Right hindlimb (tissue), 1 donor: ENCODE data around the gene SP3.

ENCODE experiments used
- DNase-seq: peaks from one replicate; pipeline ENCODE4 v3.0.0-alpha.2; 2018

SP3 gene

DNA sequence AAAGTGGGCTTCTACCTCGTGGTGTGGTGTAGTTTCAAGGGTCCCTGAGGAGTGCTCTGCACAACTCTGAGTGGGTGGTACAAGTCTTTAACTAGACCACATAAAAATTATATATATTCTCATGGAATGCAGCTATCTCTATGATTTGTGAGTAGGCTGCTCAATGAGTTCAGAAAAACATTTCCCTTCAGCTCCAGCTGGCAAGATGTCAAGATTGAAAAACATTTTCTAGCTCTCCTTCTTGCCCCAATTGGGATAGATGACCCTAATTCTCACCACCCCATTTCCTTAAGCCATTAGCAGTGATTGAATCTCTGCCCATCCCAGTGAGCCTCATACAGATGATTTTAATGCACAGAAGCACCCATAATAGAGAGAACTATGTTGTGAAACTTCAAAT is 28.3 kb upstream of the SP3 start:
- DNase-seq = no peak

DNA sequence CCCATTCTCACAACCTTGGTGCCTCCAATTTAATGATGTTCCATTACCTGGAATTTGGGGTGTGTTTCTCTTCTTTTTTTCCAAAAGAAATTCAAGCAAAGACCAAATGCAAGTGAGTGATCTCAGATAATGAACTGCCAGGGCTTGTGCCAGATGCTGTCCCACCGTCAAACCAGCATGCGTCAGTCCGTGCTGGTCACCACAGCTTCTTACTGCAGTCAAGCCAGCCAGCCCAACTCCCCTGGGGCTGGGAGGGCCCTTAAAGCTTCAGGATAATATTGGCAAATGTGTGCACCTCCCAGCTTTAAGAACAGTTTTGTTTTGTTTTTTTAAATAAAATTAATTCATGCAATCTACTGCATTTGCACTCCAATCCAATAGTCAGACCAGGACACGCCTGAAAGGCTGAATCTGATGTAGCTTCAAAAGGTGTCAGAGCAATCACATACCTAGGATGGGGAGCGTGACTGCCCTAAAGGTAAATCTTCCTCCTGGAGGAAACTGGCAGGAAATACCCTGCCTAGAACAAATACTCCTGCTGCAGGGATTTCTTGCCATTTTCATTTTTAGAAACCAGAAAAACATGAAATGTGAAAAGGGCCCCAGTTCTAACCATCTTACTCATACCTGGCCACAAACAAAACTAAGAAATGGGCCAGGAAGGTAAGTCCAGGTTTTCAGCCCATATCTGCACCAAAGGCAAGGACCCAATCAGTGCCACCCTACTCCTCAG is 26.8 kb upstream of the SP3 start:
- peak; percentile 79 for DNase-seq

DNA sequence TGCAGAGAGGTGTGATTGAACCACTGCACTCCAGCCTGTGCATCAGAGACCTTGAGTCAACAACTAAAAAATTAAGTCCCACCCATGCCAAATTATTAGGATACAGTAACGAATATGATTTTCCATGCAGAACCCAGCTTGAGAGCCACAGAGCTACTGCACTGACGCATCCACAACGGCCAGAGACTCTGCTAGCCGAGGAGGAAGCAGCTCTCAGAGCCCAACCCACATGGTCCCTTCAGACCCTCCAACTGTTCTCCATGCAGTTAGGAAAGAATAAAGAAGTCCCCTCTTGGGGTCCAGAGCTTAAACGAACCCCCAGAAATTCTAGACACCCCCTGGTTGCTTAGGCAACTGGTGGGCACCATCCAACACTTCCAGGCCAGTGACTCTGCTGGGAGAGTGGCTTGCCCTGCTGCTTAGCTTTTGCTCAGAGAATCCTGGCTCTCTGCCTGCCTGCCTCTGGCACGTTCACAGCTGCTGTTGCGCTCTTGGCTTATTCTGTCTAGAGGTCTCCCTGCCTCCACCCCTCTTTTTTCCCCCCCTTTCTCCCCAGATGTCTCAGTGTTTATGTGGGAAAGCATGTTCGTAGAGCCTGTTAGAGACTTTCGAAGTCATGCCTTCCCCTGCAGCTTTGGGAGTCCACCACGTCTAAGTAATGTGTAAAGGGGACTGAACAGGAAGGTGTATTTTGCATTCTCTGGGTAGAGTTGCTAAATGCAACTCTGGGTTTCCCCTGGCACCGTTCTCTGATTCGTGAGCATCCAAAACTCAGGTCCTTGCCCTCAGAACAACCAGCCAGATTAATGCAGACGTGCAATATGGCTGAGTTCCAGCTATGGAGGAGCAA is 26.0 kb upstream of the SP3 start:
- peak; percentile 95 for DNase-seq

DNA sequence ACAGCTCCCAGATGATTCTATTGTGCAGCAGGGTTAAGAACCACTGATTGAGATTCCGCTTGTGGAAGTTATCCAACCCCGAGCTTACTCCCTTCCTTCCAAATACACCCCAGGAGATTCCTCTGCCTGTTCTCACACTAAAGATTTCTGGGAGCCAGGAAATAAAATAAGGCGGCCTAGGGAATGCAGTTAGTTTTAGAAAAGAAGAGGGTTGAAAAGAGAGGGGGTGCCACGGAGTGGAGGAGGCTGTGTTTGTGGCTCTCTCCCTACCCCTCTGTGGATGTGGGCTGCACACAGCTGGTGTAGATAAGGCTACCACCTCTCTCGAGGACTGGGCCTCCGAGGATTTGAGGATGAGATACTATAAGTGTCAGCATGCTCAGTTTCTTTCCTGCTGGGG is 25.1 kb upstream of the SP3 start:
- peak; percentile 56 for DNase-seq

DNA sequence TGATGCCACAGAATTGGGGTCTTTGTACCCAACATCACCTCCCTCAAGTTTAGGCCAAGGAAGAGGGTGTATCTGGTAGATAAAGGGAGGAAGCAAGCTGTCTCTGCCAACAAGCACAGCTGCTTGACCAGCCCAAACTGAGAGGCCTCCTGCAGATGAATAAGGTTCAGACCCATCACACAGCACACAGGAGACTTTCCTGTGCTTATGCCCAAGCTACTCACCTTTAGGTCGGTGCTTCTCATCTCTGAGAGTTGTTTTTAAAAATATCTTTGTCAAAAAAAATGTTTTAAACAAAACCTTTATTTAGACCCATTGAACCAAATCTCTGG is 24.7 kb upstream of the SP3 start:
- peak; percentile 37 for DNase-seq

DNA sequence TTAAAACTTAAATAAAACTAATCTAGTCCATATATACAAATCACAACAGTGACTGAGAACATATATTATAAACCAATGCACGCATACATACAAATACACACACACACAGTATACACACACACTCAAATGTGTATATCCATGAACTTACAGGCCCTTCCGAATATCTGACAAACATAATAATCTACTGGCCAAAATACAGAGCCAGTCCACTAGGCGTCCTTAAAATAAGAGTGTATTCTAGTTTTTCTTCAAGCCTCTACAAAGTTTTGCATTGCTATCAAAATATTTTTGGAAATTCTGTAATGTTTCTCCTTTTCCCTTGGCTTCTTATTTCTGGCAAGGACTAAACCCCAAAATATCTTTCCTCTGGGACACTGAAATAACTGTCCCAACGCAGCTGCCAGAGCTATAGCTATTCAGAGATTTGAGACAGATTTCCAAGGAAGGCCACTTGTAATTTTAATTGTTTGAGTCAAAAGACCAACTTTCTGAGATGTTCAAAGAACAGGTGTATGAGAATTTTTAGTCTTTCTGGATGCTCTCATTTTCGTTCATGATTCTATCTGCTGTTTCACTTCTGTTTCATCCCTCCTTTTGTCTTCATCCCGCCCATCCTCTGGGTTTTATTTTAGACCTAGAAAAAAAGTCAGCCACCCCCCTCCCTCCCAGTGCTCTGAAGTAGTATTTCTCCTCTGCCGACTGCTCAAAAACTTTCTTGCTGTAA is 24.1 kb upstream of the SP3 start:
- no peak for DNase-seq

DNA sequence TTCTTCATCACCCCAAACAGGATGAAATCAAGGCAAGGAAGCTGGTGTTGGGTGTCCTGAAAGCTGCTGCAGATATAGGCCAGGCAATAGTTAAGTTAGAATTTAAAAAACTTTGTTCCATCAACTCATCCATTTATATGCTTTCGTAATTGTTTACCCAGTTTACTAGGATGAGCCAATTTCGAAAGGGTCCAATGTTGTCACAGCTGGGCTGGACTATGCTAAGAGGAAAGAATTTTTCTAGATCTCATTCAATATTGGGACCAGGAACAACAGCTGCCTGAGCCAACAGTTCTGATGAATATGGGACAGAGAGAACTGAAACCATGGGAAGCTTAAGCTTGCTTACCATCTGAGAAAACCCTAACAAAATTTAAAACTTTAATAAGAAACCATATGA is 21.6 kb upstream of the SP3 start:
- DNase-seq = peak; percentile 53

DNA sequence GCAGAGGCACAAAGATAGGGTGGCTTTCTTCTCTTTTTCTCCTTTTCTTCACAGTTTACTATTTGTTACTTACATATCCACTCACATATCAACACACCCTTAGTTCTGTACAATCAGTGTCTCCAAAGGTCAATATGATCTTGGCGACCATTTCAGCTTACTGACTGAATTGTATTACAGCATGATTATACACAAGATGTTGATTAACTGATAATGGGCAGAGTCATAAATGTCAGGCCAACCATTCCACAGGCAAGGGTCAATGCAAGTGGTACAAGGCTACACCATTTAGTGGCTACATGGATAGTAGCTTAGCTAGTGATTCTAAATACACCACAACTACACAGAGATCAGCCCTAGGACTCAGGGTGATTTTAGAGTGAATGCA is 20.4 kb upstream of the SP3 start:
- DNase-seq = no peak

DNA sequence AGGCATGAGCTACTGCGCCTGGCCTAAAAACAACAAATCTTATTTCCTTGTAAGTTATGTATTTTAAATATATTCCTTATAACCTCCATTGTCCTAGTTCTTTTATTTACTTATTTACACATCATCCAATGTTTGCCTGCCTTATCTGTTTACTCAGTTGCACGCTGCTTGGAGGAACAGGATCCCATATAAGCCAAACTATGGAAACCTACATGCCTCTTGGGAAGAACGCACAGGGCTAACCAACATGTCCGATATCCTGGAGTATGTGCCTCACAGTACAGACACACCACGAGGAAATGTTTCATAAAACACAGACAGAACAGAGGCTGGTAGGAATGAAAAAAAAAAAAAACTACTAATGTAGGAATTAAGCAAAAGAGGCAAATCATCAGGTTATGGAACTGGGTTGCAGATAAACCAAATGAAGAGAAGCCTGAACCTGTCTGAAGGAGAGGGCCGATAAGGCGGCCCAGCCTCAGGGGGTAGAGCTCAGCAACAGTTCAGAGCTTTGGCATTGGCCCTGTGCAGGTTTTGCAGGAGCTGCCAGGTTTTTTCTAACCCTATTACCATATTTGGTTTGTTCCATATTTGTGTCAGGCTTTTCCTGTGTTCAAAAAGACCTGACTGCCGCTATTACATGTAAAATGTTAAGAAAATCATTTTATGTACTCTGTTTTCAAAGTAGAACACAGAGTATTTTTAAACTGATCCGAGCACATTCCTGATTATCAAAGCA is 19.9 kb upstream of the SP3 start:
- DNase-seq = no peak

DNA sequence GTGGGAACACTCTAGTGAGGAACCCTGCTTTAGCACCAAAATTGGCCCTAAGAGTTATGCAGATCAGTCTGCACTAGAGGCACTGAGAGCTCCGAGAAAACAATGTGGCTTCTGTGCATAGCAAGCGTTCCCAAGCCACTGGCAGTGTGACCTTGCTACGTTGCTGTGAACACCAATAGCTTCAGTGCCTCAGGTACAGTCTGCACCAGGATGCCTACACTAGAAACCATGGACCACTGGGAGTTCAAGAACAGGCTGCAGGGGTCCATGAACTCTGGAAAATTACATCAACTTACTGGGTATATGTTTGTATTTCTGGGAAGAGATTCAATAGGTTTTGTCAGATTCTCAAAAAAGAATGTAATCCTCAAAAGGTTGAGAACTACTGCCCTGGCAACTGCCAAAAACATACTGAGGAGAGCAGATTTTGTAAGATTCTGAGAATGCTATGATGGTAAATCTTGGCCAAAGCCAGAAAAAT is 18.3 kb upstream of the SP3 start:
- peak; percentile 33 for DNase-seq

DNA sequence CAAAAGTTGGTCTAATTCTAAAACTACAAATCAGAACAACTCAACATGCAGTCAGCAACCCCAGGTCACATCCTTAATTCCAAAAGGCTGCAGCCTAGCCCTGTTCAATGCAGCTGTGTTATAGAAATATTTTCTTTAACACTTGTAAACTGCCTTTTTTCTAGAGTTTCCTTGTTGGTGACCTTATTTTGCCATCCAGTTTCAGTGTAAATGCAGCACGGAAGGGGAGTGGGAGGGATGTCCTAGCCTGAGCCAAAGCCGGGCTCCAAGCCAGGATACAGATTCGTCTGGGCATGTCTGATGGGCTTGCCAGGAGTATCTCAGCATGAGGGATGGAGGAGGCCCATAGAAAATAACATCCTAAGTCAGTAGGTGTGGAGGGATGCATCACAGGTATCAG is 17.7 kb upstream of the SP3 start:
- peak; percentile 73 for DNase-seq

DNA sequence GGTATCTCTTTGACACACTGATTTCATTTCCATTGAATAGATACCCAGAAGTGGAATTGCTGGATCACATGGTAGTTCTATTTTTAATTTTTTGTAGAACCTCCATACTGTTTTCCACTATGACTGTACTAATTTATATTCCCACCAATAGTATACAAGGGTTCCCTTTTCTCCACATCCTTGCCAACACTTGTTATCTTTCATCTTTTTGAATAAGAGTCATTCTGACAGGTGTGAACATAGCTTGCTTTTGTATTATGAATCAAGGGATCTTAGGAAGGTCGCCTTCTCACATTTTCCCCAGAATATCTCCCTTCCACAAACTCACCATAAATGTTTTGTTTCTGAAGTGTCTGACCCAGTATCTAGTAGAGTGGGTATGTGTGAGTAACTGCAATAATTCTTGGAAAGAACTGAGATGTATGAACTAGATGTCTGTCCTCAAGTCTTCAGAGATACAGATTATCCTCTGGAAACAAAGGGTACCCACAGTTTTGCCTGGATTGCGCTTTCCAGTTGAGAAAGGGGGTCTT is 17.1 kb upstream of the SP3 start:
- no peak for DNase-seq

DNA sequence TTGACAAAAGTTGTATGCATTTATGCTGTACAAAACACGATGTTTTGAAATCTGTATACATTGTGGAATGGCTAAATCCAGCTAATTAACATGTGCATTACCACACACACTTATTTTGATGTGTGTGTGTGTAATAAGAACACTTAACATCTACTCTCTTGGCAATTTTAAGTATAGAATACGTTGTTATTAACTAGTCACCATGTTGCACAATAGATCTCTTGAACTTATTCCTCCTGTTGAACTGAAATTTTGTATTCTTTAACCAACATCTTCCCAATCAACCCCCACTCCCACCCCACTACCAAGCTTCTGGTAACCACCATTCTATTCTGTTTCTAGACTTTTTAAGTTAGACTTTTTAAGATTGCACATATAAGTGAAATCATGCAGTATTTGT is 16.3 kb upstream of the SP3 start:
- no peak for DNase-seq

DNA sequence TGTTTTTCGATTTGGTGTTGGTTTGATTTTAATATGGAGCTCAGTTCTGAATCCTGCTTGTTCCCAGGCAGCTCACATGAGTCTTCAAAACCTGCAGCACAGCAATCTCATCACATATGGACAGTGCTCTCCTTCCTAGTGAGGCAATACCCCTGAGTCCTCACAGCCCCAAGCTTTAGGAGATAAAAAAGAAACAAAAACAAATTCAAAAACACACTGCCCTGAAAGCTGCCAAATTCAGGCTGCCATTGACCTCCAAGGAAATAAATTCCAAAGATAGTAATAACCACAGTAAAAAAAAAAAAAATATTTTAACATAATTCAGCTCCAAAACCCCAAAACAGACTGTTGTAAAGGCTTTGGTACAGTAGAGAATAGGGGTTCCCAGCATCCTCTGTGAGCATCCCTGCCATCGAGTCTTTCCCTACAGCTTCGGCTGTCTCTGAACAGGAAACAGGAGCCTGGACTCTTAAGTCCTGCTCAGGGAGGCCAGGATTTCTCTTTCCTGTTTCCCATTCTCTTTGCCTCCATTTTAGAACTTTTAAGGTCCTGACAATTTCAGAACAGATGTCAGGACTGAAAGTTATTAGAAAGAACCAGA is 14.7 kb upstream of the SP3 start:
- no peak for DNase-seq

DNA sequence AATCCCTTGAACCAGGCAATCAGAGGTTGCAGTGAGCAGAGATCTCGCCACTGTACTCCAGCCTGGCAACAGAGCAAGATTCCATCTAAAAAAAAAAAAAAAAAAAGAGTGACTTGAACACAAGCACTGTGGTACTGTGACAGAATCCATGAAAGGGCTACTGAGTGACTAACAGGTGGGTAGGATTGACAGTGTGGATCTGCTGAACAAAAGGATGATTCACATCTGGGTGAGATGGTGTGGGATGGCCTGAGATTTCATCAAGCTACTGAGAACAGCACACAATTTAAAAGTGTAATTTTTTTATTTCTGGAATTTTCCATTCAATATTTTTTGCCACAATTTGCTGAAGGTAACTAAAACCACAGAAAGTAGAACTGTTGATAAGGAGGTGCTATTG is 13.3 kb upstream of the SP3 start:
- no peak for DNase-seq

DNA sequence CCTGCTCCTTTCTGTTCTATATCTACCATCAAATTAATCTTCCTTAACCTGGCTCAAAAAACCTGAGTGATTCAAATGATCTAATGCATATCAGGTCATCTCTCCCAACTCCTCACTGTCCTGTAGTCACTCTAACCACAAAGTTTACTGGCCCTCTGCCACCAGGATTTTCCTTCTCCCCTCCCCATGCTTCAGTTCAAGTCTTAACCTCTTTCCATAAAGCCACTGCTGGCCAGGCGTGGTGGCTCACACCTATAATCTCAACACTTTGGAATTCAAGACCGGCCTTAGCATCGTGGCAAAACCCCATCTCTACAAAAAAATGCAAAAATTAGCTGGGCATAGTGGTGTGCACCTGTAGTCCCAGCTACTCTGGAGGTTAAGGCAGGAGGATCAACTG is 7.5 kb upstream of the SP3 start:
- DNase-seq = no peak

DNA sequence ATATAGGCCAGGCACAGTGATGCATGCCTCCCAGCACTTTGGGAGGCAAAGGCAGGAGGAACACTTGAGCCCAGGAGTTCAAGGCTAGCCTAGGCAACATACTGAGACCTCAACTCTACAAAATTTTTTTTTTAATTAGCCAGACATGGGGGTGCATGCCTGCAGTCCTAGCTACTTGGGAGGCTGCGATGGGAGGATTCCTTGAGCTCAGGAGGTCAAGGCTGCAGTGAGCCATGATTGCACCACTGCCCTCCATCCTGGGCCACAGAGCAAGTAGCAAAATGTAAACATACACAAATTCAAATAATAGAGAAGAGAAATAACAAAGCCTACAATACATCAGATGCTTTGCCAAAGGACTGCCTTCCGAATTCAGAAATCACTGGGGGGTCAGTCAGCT is 7.0 kb upstream of the SP3 start:
- DNase-seq = no peak

DNA sequence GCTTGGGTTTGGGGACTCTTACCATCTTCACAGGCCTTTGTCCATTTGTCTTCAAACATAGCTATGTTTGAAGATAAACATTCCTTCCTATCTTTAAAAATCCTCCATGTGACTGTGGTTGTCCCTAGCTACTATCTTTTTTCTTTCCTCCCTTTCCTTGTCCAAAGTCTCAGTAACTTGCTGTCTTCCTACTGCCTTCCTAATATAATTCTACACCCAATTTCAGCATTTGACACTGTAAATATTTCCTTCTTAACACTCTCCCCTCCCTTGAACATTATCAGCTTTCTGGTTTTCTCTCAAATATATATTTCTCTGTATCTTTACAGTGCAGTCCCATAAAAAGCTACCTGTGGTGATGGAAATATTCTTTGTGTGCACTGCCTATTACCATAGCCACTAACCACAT is 5.3 kb upstream of the SP3 start:
- no peak for DNase-seq

DNA sequence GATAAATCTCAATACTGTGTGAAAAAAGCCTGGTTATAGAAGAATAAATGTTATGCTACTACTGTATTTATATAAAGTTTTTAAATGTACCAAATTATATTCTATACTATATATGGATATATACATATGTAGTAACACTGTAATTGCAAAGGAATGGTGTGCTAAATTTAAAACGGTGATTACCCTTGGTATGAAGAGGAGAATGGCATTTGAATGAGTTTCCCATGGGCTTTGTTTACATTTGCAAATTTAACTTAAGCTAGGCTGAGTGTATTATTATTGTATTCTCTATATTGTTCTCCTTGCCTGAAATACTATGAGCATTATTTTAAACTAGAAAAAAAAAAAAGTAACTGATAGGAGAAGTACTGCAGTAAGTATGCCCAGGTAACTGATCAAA is 4.7 kb upstream of the SP3 start:
- DNase-seq = no peak

DNA sequence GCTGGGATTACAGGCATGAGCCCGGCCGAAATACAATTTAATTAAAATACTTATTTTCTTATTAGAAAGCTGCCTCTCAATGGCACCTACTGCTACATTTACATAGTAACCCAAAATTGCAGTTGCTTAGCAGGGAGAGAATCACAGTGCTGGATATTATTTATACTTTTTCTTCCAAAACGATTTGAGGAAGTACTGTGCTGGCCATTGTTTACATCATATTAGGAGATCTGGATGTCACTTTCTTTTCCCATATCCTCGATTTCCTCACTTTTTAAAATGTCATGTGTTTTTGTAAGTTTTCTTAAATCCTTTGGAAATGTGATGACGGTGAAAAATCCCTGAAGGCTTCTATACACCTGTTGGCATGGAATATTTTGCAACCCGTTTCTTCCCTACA is 3.4 kb upstream of the SP3 start:
- no peak for DNase-seq

DNA sequence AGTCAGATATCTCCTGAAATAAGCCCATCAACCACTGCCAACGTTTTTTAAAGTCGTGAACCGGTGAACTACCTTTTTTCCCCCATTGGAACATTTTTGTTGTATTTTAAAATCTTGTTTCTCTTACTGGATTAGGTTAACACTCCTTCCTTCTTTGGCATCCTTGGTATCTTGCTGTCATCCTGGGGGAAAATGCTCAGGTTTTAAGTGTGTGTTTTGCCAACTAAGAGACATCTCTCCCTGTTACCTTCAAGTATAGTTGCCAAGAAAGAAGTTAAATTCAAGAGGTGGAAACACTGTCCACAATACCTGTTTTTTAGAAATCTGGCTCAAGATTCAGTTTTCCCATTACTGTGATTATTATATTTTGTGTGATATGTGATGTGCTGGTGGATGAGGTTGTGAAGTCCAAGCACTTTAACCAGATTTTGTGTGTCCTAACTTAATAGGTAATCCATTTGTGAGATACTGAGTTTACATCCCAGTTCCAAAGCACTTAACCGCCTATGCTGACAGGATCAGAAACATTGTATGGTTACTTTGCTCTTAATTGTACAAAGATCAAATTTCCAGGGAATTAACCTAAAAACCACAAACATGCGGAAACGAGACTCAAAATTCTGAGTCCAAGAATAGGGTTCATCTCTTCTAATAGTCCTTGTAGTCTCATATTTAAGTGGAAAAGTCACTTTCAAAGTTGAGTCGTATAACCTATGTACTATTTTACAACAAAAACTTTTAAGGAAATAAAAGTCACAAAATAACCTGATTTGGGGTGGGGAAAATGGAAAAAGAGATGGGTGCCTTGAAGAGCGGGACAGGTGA is 1.3 kb upstream of the SP3 start:
- no peak for DNase-seq
